ENCODE results near the gene MT1B. TPM values are rescaled to one million over a fixed set of nuclear protein-coding genes. Genes with fewer than 3 reads are reported as not detected.

Gene MT1B
- total RNA-seq, 1 experiment from 2014 or later = not detected

DNA sequence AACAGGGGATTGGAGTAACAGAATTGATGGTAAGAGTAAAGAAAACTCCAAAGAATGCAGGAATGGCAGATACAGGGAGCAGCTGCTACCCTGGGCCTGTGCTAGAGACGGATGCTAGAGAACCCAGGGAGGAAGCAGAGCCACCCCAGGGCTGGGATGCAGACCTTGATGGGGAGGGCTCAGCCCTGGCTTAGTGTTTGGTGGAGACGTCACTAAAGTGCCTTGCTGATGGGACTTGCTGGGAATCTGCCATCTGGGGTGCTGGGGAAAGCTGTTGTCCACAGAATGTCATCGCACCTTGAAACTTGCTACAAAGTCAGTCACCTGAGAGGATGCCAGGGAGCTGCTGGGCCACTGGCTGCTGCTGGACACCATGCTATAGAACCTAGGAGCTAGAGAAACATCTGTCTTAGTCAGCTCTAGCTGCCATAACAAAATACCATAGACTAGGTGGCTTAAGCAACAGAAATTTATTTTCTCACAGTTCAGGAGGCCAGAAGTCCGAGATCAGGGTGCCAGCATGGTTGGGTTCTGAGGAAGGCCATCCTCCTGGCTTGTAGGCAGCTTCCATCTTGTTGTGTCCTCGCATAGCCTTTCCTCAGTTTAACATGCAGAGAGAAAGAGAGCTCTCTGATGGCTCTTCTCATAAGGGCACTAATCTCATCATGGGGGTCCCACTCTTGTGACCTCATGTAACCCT, 45.9 kb downstream of the MT1B start:
- peaks cover 8% of the 10 kb centered on the region for H3K27me3 Mint-ChIP-seq (ENCODE audit: low read depth)
- Histone ChIP-seq H2BK120ac (ENCODE audit: low read depth, low read length, poor library complexity, severe bottlenecking) (no peak overlapping the region), H3K23me2 (ENCODE audit: insufficient read length, low read depth, low read length, poor library complexity, severe bottlenecking) (no peaks in the 10 kb centered on the region), H3K27ac (ENCODE audit: insufficient read length, low read depth, low read length) (no peak overlapping the region), H3K79me1 (ENCODE audit: insufficient read depth, low read depth, low read length, poor library complexity, severe bottlenecking) (no peaks in the 10 kb centered on the region), H4K20me1 (ENCODE audit: control insufficient read depth, insufficient read depth, insufficient read length) (no peaks in the 10 kb centered on the region), H3K4me2 (ENCODE audit: insufficient read depth, insufficient read length, low read length) (no peak overlapping the region), H4K8ac (replicated peaks; ENCODE audit: insufficient read length, low read depth, low read length) (no peak overlapping the region), H3K79me2 (ENCODE audit: insufficient read depth, low read length) (no peaks in the 10 kb centered on the region), H2BK12ac (ENCODE audit: insufficient read length, low read depth, low read length) (no peak overlapping the region), H3K27me3 (ENCODE audit: insufficient read depth, low read length) (no peaks in the 10 kb centered on the region), H2BK20ac (ENCODE audit: low read depth, low read length, poor library complexity, severe bottlenecking) (no peak overlapping the region), H2BK15ac (ENCODE audit: low read depth, low read length) (no peak overlapping the region), H3T11ph (ENCODE audit: low read length) (no peak overlapping the region), H3K4ac (ENCODE audit: low read depth, low read length) (no peak overlapping the region), H4K91ac (ENCODE audit: insufficient read length, low read depth, low read length) (no peak overlapping the region), H3K23ac (ENCODE audit: insufficient read length, low read depth, low read length) (no peak overlapping the region), H2BK5ac (ENCODE audit: insufficient read length, low read length) (no peak overlapping the region), H2AK5ac (ENCODE audit: insufficient read length, low read length) (no peak overlapping the region), H2AFZ (ENCODE audit: low read length) (no peak overlapping the region), H3K9me3 (ENCODE audit: control insufficient read depth, low read depth, low read length) (no peaks in the 10 kb centered on the region), H3K56ac (ENCODE audit: insufficient read length, low read depth, low read length) (no peak overlapping the region), H4K5ac (ENCODE audit: insufficient read length, low read depth, low read length) (no peak overlapping the region), H3K9ac (ENCODE audit: extremely low read depth, insufficient read length, low read length) (no peak overlapping the region), H3K4me1 (ENCODE audit: insufficient read depth, low read length) (peaks cover 6% of the 10 kb centered on the region), H3K14ac (ENCODE audit: insufficient read depth, low read length) (no peak overlapping the region), H3K18ac (ENCODE audit: insufficient read length, low read depth, low read length) (no peak overlapping the region)
- no peak overlapping the region for H3K4me3 Mint-ChIP-seq
- H3K27ac Mint-ChIP-seq = no peak overlapping the region
- H3K4me1 Mint-ChIP-seq = peaks cover 9% of the 10 kb centered on the region in 2 experiments
- TF ChIP-seq, protein P1, sequence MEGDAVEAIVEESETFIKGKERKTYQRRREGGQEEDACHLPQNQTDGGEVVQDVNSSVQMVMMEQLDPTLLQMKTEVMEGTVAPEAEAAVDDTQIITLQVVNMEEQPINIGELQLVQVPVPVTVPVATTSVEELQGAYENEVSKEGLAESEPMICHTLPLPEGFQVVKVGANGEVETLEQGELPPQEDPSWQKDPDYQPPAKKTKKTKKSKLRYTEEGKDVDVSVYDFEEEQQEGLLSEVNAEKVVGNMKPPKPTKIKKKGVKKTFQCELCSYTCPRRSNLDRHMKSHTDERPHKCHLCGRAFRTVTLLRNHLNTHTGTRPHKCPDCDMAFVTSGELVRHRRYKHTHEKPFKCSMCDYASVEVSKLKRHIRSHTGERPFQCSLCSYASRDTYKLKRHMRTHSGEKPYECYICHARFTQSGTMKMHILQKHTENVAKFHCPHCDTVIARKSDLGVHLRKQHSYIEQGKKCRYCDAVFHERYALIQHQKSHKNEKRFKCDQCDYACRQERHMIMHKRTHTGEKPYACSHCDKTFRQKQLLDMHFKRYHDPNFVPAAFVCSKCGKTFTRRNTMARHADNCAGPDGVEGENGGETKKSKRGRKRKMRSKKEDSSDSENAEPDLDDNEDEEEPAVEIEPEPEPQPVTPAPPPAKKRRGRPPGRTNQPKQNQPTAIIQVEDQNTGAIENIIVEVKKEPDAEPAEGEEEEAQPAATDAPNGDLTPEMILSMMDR (conservative IDR thresholded peaks at IDR 0.05) = no peak
- DNase-seq = no peak
- peaks cover 11% of the 10 kb centered on the region in 2 experiments for H3K9me3 Mint-ChIP-seq
- WGBS (ENCODE audit: extremely low coverage, insufficient read length, low lambda C conversion rate) = no CpG with 5 or more reads among the region's 5 CpGs
- peaks cover 0 to 5% (median 5%) of the 10 kb centered on the region in 3 experiments; a peak in 4 of 7 replicates for H3K36me3 Mint-ChIP-seq (ENCODE audit: insufficient read depth in 1 of 3, low read depth in 3 of 3)

All from H9 (cell line).